GM18502 (cell line): ENCODE data around the gene BRAT1.

Experiments
- ATAC-seq: cut with Tn5 transposase; IDR thresholded peaks from one replicate; pipeline ENCODE4 v1.9.1; 2021; ENCODE audit warnings: mild to moderate bottlenecking; ENCODE audit not compliant: unreplicated experiment, poor library complexity

BRAT1 gene

GRCh38 chr7:2503056-2503941, 52.0 kb downstream of the BRAT1 start:
- ATAC-seq: no peak

GRCh38 chr7:2502647-2502966, 52.7 kb downstream of the BRAT1 start:
- no peak for ATAC-seq

- no peak for ATAC-seq
These were observed 53.2 kb downstream of the BRAT1 start for GRCh38 chr7:2501947-2502646.

GRCh38 chr7:2500701-2501100, 54.6 kb downstream of the BRAT1 start:
- ATAC-seq: no peak

- ATAC-seq: no peak
These were observed 55.4 kb downstream of the BRAT1 start for GRCh38 chr7:2499719-2500430.

- ATAC-seq: no peak
These were observed 56.1 kb downstream of the BRAT1 start for GRCh38 chr7:2499181-2499580.

GRCh38 chr7:2498708-2499107, 56.6 kb downstream of the BRAT1 start:
- no peak for ATAC-seq

GRCh38 chr7:2497500-2498336, 57.6 kb downstream of the BRAT1 start:
- no peak for ATAC-seq

GRCh38 chr7:2497065-2497464, 58.3 kb downstream of the BRAT1 start:
- ATAC-seq: no peak

GRCh38 chr7:2496375-2496774, 58.9 kb downstream of the BRAT1 start:
- ATAC-seq: no peak

- no peak for ATAC-seq
These were observed 59.7 kb downstream of the BRAT1 start for GRCh38 chr7:2495418-2496299.

- no peak for ATAC-seq
These were observed 60.9 kb downstream of the BRAT1 start for GRCh38 chr7:2494191-2495130.

- ATAC-seq: no peak
These were observed 61.8 kb downstream of the BRAT1 start for GRCh38 chr7:2493205-2494164.

- no peak for ATAC-seq
These were observed 63.3 kb downstream of the BRAT1 start for GRCh38 chr7:2492038-2492437.

GRCh38 chr7:2490181-2490651, 65.1 kb downstream of the BRAT1 start:
- no peak for ATAC-seq

- no peak for ATAC-seq
These were observed 66.6 kb downstream of the BRAT1 start for GRCh38 chr7:2488681-2489080.

- ATAC-seq: no peak
These were observed 67.1 kb downstream of the BRAT1 start for GRCh38 chr7:2488272-2488645.
